HG03103 (cell line): ENCODE data around the gene SPTB.

ENCODE experiments used
- ATAC-seq: cut with Tn5 transposase; IDR thresholded peaks from one replicate; pipeline ENCODE4 v1.9.1; 2021; ENCODE audit warnings: low read depth; ENCODE audit not compliant: unreplicated experiment

Gene SPTB

GRCh38 chr14:64719601-64720000 is 160.1 kb downstream of the SPTB start:
- no peak for ATAC-seq

- ATAC-seq: no peak
Measured at GRCh38 chr14:64718762-64719161, 160.9 kb downstream of the SPTB start.

GRCh38 chr14:64717870-64718269 is 161.8 kb downstream of the SPTB start:
- ATAC-seq: no peak

- ATAC-seq: no peak
Measured at GRCh38 chr14:64715628-64716412, 163.9 kb downstream of the SPTB start.

- no peak for ATAC-seq
Measured at GRCh38 chr14:64715146-64715627, 164.5 kb downstream of the SPTB start.

GRCh38 chr14:64714432-64715025 is 165.2 kb downstream of the SPTB start:
- no peak for ATAC-seq

GRCh38 chr14:64713677-64714076 is 166.0 kb downstream of the SPTB start:
- ATAC-seq: no peak

GRCh38 chr14:64711039-64711438 is 168.7 kb downstream of the SPTB start:
- ATAC-seq: no peak

GRCh38 chr14:64709126-64709525 is 170.6 kb downstream of the SPTB start:
- no peak for ATAC-seq

GRCh38 chr14:64708148-64709004 is 171.3 kb downstream of the SPTB start:
- no peak for ATAC-seq

GRCh38 chr14:64707661-64708060 is 172.0 kb downstream of the SPTB start:
- no peak for ATAC-seq

GRCh38 chr14:64706593-64707193 is 173.0 kb downstream of the SPTB start:
- ATAC-seq: no peak

- no peak for ATAC-seq
Measured at GRCh38 chr14:64706119-64706592, 173.6 kb downstream of the SPTB start.

- ATAC-seq: no peak
Measured at GRCh38 chr14:64705381-64706118, 174.2 kb downstream of the SPTB start.

GRCh38 chr14:64704743-64705380 is 174.8 kb downstream of the SPTB start:
- ATAC-seq: no peak

- no peak for ATAC-seq
Measured at GRCh38 chr14:64704143-64704742, 175.5 kb downstream of the SPTB start, which contains the start of gene PLEKHG3. Gene PLEKHG3, plus strand, starts transcription at chr14:64704424. Its CDS starts 23,208 bp downstream, at chr14:64727632.

GRCh38 chr14:64703395-64704142 is 176.1 kb downstream of the SPTB start:
- no peak for ATAC-seq
